Osteoblast (primary cell): ENCODE data around the gene VMO1. TPM values are rescaled to one million over a fixed set of nuclear protein-coding genes. Genes with fewer than 3 reads are reported as not detected.
A peak's percentile ranks its signal among the peaks of the same experiment; 100 is the strongest.

Experiments
- DNase-seq: peaks from one replicate; pipeline ENCODE4 v3.0.0; 2011; ENCODE audit warnings: low spot score, mixed read lengths; ENCODE audit not compliant: insufficient read length; ENCODE audit errors: missing footprints
- H2AFZ ChIP-seq: 2 replicates; pipeline ENCODE4 v1.6.0; 2011; ENCODE audit warnings: mild to moderate bottlenecking, low read length
- H3K27ac ChIP-seq: 2 replicates; pipeline ENCODE4 v1.5.1; 2011; ENCODE audit warnings: mild to moderate bottlenecking, low read depth, low read length, moderate library complexity
- H3K27me3 ChIP-seq: 2 replicates; pipeline ENCODE4 v1.6.0; 2012; ENCODE audit warnings: mild to moderate bottlenecking, control low read depth, inconsistent platforms, low read length, moderate library complexity; ENCODE audit not compliant: insufficient read depth
- H3K36me3 ChIP-seq: 2 replicates; pipeline ENCODE4 v1.5.1; 2011; ENCODE audit warnings: mild to moderate bottlenecking, low read length, control low read depth, moderate library complexity; ENCODE audit not compliant: insufficient read depth
- H3K4me1 ChIP-seq: 2 replicates; pipeline ENCODE4 v1.5.1; 2011; ENCODE audit warnings: mild to moderate bottlenecking, low read length, control low read depth, moderate library complexity; ENCODE audit not compliant: insufficient read depth
- H3K4me2 ChIP-seq: 2 replicates; pipeline ENCODE4 v1.6.0; 2011; ENCODE audit warnings: mild to moderate bottlenecking, low read length; ENCODE audit not compliant: insufficient read depth
- H3K4me3 ChIP-seq: fragments of 200-600 bp; sonication (generic); 3 replicates; pipeline ENCODE4 v1.5.1; 2012; ENCODE audit warnings: mild to moderate bottlenecking, low read length, inconsistent platforms; ENCODE audit not compliant: insufficient read depth
- H3K79me2 ChIP-seq: 2 replicates; pipeline ENCODE4 v1.6.0; 2012; ENCODE audit warnings: mild to moderate bottlenecking, low read length, control low read depth, inconsistent platforms; ENCODE audit not compliant: insufficient read depth
- H3K9me3 ChIP-seq: 2 replicates; pipeline ENCODE4 v1.5.1; 2011; ENCODE audit warnings: low read depth, low read length, control low read depth
- H4K20me1 ChIP-seq: 2 replicates; pipeline ENCODE4 v1.6.0; 2012; ENCODE audit warnings: mild to moderate bottlenecking, low read length, control low read depth; ENCODE audit not compliant: insufficient read depth
- total RNA-seq: library from RNA; depleted of rRNA; stranded (reverse); fragments of >200 nt; gene quantifications from 2 replicates; pipeline ENCODE4 v1.2.3, GENCODE V29; 2012
- TF ChIP-seq, protein P1 (sequence below): IDR thresholded peaks from 2 replicates; pipeline ENCODE4 v1.5.1; 2011; ENCODE audit warnings: mild to moderate bottlenecking, low read depth, low read length, moderate library complexity; ENCODE audit errors: extremely low read depth

Gene VMO1
- total RNA-seq, 1 donor = not detected

DNA sequence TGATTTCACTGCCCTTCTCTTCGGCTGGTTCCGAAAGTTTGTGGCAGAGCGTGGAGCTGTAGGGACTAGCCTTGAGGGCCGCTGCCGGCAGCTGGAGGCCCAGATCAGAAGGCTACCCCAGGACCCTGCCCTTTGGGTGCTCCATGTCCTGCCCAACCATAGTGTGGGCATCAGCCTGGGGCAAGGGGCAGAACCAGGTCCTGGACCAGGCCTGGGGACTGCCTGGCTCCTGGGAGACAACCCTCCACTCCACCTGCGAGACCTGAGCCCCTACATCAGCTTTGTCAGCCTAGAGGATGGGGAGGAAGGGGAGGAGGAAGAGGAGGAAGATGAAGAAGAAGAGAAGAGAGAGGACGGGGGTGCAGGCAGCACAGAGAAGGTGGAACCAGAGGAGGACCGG, 45.6 kb downstream of the VMO1 start:
- Histone ChIP-seq H3K27ac (no peak overlapping the region), H3K4me3 (no peak overlapping the region), H3K4me1 (peaks cover 16% of the 10 kb centered on the region), H3K27me3 (peaks cover 19% of the 10 kb centered on the region), H2AFZ (no peak overlapping the region), H3K79me2 (no peaks in the 10 kb centered on the region), H4K20me1 (no peaks in the 10 kb centered on the region), H3K36me3 (no peaks in the 10 kb centered on the region), H3K9me3 (no peaks in the 10 kb centered on the region), H3K4me2 (no peak overlapping the region)
- TF ChIP-seq, protein P1, sequence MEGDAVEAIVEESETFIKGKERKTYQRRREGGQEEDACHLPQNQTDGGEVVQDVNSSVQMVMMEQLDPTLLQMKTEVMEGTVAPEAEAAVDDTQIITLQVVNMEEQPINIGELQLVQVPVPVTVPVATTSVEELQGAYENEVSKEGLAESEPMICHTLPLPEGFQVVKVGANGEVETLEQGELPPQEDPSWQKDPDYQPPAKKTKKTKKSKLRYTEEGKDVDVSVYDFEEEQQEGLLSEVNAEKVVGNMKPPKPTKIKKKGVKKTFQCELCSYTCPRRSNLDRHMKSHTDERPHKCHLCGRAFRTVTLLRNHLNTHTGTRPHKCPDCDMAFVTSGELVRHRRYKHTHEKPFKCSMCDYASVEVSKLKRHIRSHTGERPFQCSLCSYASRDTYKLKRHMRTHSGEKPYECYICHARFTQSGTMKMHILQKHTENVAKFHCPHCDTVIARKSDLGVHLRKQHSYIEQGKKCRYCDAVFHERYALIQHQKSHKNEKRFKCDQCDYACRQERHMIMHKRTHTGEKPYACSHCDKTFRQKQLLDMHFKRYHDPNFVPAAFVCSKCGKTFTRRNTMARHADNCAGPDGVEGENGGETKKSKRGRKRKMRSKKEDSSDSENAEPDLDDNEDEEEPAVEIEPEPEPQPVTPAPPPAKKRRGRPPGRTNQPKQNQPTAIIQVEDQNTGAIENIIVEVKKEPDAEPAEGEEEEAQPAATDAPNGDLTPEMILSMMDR = no peak
- peak; percentile 86 for DNase-seq

DNA sequence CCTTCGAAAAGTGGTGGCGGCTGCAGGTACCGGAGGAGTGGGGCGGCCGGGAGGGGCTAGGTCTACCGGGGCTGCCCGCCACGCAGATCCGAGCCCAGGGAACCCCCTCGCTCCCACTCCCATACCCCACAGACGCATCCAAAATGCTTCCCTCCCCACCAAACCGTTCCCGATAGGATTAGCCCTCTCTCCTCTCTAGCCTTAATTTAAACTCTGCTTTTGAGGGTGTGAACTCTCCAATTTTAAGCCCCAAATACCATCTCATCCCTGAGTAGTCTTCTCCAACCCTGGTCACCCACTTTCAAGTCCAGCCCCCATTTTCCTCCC, 46.2 kb downstream of the VMO1 start:
- H3K4me1 ChIP-seq = peaks cover 16% of the 10 kb centered on the region
- DNase-seq = peak; percentile 83
- TF ChIP-seq, protein P1 = no peak
- no peak overlapping the region for H3K27ac ChIP-seq
- peak overlapping the region; percentile 92 for H3K4me2 ChIP-seq
- no peaks in the 10 kb centered on the region for H3K9me3 ChIP-seq
- peaks cover 16% of the 10 kb centered on the region for H3K27me3 ChIP-seq
- peak overlapping the region; percentile 86 for H3K4me3 ChIP-seq
- H4K20me1 ChIP-seq = no peaks in the 10 kb centered on the region
- no peaks in the 10 kb centered on the region for H3K79me2 ChIP-seq
- H2AFZ ChIP-seq = peak overlapping the region; percentile 94
- H3K36me3 ChIP-seq = no peaks in the 10 kb centered on the region

DNA sequence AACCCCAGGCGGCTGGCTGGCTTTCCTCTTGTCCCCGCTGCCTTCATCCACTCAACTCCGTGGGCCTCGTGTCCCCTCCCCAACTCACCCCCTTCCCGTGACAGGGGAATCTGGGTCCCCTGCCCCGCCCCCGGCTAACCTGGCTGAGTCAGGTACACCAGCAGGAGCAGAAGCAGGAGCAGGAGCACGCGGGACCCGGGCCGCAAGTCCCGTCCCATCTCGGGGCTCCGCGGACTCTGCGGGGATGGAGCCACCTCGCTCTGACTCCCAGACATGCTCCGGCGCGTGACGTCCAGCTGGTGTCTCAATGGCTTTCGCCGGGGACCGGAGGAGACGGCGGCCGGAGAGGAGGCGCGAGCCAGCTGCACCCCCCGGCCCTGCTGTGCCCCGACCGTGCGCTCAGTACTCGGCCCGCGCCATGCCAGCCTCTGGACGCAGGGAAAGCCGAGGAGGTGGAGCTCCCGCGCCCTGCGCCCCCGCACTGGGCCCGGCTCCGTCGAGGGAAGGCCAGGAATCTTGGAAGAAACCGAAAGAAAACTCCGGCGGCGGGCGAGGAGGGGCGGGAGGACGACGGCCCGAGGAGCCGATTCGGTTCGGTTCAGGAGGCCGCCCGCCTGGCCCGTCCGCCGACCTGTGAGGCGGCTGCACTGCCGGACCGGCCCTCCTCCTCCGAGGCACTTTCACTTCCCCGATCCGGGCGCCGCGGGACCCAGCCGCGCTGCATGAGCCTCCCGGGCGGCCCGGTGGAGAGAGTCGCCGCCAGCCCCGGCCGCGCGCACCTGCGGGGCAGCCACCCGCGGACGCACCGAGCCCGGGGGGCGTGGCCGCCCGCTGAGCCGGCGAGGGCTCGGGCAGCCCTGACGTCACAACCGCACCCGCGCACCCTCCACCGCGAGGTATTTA, 46.8 kb downstream of the VMO1 start, which contains the start of the genes CXCL16 and ZMYND15:
Gene CXCL16, minus strand, starts transcription at position 807 of the 903 bp plus-strand sequence. Its CDS starts 589 bp downstream, at position 218.
Gene ZMYND15, plus strand, starts transcription at position 712 of the 903 bp plus-strand sequence. CDS start 716 bp downstream, outside the sequence.
- H2AFZ ChIP-seq = peak within 1 kb of the TSS; percentile 94
- peak within 1 kb of the TSS; percentile 86 for H3K4me3 ChIP-seq
- H3K27me3 ChIP-seq = peaks cover 16% of the 10 kb centered on the region
- TF ChIP-seq, protein P1 = no peak
- H3K4me2 ChIP-seq = peak within 1 kb of the TSS; percentile 92
- no peaks in the 10 kb centered on the region for H3K79me2 ChIP-seq
- DNase-seq = peak; percentile 98
- no peaks in the 10 kb centered on the region for H3K36me3 ChIP-seq
- peaks cover 16% of the 10 kb centered on the region for H3K4me1 ChIP-seq
- peak within 1 kb of the TSS; percentile 41 for H3K27ac ChIP-seq
- H4K20me1 ChIP-seq = no peaks in the 10 kb centered on the region
- H3K9me3 ChIP-seq = no peaks in the 10 kb centered on the region
